ENCODE results near the gene PTN. TPM values are rescaled to one million over a fixed set of nuclear protein-coding genes. Genes with fewer than 3 reads are reported as not detected.

Gene PTN
- total and polyA plus RNA-seq, 9 of the 15 experiments (the other 6 are each of a cell fraction or from before 2014, with no cell fraction given): not detected

- Histone ChIP-seq H2AFZ (ENCODE audit: low read depth, low read length) (no peak overlapping the region), H3K79me2 (ENCODE audit: control insufficient read depth, insufficient read depth, low read length) (no peaks in the 10 kb centered on the region), H3K27me3 (ENCODE audit: control insufficient read depth in 2 of 2, insufficient read depth in 2 of 2, low read length in 2 of 2) (no peaks in the 10 kb centered on the region), H3K9ac (ENCODE audit: insufficient read depth in 1 of 2, low read depth in 2 of 2, low read length in 2 of 2) (no peak overlapping the region), H3K9me1 (ENCODE audit: control insufficient read depth, insufficient read depth, low read length) (no peaks in the 10 kb centered on the region), H3K4me2 (ENCODE audit: insufficient read depth, low read length) (no peak overlapping the region), H3K27ac (ENCODE audit: extremely low read depth, low read depth, low read length) (no peak overlapping the region), H3K36me3 (ENCODE audit: control insufficient read depth, insufficient read depth, low read length) (no peaks in the 10 kb centered on the region), H3K9me3 (replicated peaks; ENCODE audit: control insufficient read depth, insufficient read depth, low read depth, low read length) (no peaks in the 10 kb centered on the region), H3K4me1 (replicated peaks in 1 of 2; ENCODE audit: control insufficient read depth in 2 of 2, insufficient read depth in 2 of 2, low read length in 2 of 2) (no peaks in the 10 kb centered on the region), H3K4me3 (no peak overlapping the region), H4K20me1 (replicated peaks; ENCODE audit: control insufficient read depth, insufficient read depth, low read length) (no peaks in the 10 kb centered on the region)
- ChIA-PET CTCF (ENCODE audit: low intra/inter-chr PET ratio) (no interaction called here), POLR2A (no interaction called here)
- DNase-seq (ENCODE audit: extremely low read depth in 1 of 4, low spot score in 3 of 4) (no peak), FAIRE-seq (no peak), ATAC-seq (no peak)
- intact Hi-C loops (cut with micrococcal nuclease) (no loop called here), in situ Hi-C loops (cut with MboI) (no loop called here)
- no TSS peak for BruUV-seq (replicated peaks)
- 0% methylated on average over 1 of the region's 1 CpG for WGBS (ENCODE audit: insufficient coverage, low coverage, missing lambda C conversion rate)
- no peak for TF ChIP-seq ZNF239 (CRISPR knock-in tag; IDR thresholded peaks at IDR 0.05)
- no peak for TF ChIP-seq ZNF512 (tag; IDR thresholded peaks at IDR 0.05)
- TF ChIP-seq LARP7 (IDR thresholded peaks at IDR 0.05): no peak
- TF ChIP-seq MBD2 (IDR thresholded peaks at IDR 0.05; ENCODE audit: borderline replicate concordance, low read depth): no peak
- no peak for TF ChIP-seq SREBF2 (CRISPR knock-in tag; IDR thresholded peaks at IDR 0.05)
- no peak for TF ChIP-seq ELF4 (CRISPR knock-in tag; IDR thresholded peaks at IDR 0.05)
- no peak for TF ChIP-seq E2F1 (CRISPR knock-in tag; IDR thresholded peaks at IDR 0.05)
- TF ChIP-seq RBM15 (IDR thresholded peaks at IDR 0.05; ENCODE audit: insufficient read depth, low read length): no peak
- TF ChIP-seq HSF4 (CRISPR knock-in tag; IDR thresholded peaks at IDR 0.05; ENCODE audit: borderline replicate concordance): no peak
- no peak for TF ChIP-seq ZC3H11A (IDR thresholded peaks at IDR 0.05; ENCODE audit: low read depth, low read length)
- TF ChIP-seq POLR2B (IDR thresholded peaks at IDR 0.05; ENCODE audit: low read depth, partially characterized antibody): no peak
- TF ChIP-seq ERF (CRISPR knock-in tag; IDR thresholded peaks at IDR 0.05): no peak
- TF ChIP-seq U2AF1 (optimal IDR thresholded peaks at IDR 0.05; ENCODE audit: low read depth, low read length): no peak
- TF ChIP-seq DDX20 (tag; IDR thresholded peaks at IDR 0.05; ENCODE audit: low read depth): no peak
- no peak for TF ChIP-seq RBBP5 (IDR thresholded peaks at IDR 0.05; ENCODE audit: borderline replicate concordance, insufficient read depth, low read length, poor library complexity, severe bottlenecking)
- no peak for TF ChIP-seq TCF15 (CRISPR knock-in tag; IDR thresholded peaks at IDR 0.05)
These were observed 146.9 kb downstream of the PTN start for GRCh38 chr7:137196648-137197047.
